Spleen (tissue), 7 donors: Measurements from ENCODE around the gene DAD1.

Source experiments
- POLR2A ChIP-seq, 3 donors: fragments of 450-650 bp; IDR thresholded peaks; one replicate each; pipeline ENCODE4 v1.5.1; 2017; ENCODE audit warnings: antibody characterized with exemption in 3 of 3, mild to moderate bottlenecking in 1 of 3
- POLR2AphosphoS5 ChIP-seq, 3 donors: sonication (generic); formaldehyde crosslinking; IDR thresholded peaks; one replicate each; pipeline ENCODE4 v1.5.1; 2017; ENCODE audit warnings: antibody characterized with exemption in 3 of 3
- TF ChIP-seq, protein P1 (sequence below), 11 experiments: fragments of 200-600 bp in 7 of 11; fragments of 450-650 bp in 4 of 11; sonication (generic) in 4 of 11; IDR thresholded peaks in 8 of 11; conservative IDR thresholded peaks in 3 of 11; 1 replicate in 7 of 11; 2 replicates in 4 of 11; pipeline versions ENCODE4 v1.4.0 to v1.8.0; 2016 to 2021; ENCODE audit warnings: antibody characterized with exemption in 11 of 11, inconsistent platforms in 4 of 11, mild to moderate bottlenecking in 1 of 11
- donor health status: DM: no; HTN: no; CAD: no; lungs with moderate emphysema.
- donor health status: DM: no; HTN: no; CAD: no.
- donor health status: DM: no; HTN: no; CAD: no.

DNA sequence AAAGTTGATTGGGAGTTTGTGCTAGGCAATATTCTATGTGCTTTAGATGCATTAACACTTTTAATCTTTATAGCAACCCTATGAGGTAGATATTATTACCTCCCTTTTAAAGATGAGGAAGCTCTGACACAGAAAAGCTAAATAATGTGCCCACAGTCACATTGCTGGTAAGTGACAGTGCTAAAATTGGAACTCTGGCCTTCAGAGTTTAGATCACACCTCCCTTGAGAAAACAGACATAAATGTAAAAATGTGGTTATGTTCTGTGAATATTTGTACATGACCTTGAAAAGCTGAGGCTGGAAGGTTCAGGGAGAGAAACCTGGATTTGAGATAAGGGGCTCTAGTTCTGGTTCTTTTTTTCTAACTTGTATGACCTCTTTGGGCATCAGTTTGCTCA, 11.0 kb upstream of the DAD1 start:
- TF ChIP-seq, protein P1, sequence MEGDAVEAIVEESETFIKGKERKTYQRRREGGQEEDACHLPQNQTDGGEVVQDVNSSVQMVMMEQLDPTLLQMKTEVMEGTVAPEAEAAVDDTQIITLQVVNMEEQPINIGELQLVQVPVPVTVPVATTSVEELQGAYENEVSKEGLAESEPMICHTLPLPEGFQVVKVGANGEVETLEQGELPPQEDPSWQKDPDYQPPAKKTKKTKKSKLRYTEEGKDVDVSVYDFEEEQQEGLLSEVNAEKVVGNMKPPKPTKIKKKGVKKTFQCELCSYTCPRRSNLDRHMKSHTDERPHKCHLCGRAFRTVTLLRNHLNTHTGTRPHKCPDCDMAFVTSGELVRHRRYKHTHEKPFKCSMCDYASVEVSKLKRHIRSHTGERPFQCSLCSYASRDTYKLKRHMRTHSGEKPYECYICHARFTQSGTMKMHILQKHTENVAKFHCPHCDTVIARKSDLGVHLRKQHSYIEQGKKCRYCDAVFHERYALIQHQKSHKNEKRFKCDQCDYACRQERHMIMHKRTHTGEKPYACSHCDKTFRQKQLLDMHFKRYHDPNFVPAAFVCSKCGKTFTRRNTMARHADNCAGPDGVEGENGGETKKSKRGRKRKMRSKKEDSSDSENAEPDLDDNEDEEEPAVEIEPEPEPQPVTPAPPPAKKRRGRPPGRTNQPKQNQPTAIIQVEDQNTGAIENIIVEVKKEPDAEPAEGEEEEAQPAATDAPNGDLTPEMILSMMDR (IDR thresholded peaks at IDR 0.05 in 8 of 11, conservative IDR thresholded peaks at IDR 0.05 in 3 of 11): no peak
- TF ChIP-seq POLR2AphosphoS5 (IDR thresholded peaks at IDR 0.05): no peak
- no peak for TF ChIP-seq POLR2A (IDR thresholded peaks at IDR 0.05)
